ENCODE data around the gene KCNK5. TPM values are rescaled to one million over a fixed set of nuclear protein-coding genes. Genes with fewer than 3 reads are reported as not detected.
A peak's percentile ranks its signal among the peaks of the same experiment; 100 is the strongest.

Gene KCNK5
- total and polyA plus RNA-seq, 2 of the 8 experiments (the other 6 are each of a cell fraction or from before 2014, with no cell fraction given) = 20.9 to 44.3 TPM

- no peak overlapping the region for H2BK20ac ChIP-seq (ENCODE audit: low read length)
- H2AFZ ChIP-seq (ENCODE audit: low read length) = no peak overlapping the region
- H3K18ac ChIP-seq (ENCODE audit: extremely low read depth, low read length) = no peak overlapping the region
- no peaks in the 10 kb centered on the region for H3K27me3 ChIP-seq (replicated peaks in 1 of 4; ENCODE audit: control insufficient read depth in 3 of 4, extremely low read depth in 1 of 4, insufficient read depth in 3 of 4, low read length in 3 of 4)
- no peak overlapping the region for H3K4ac ChIP-seq (replicated peaks; ENCODE audit: insufficient read length, low read depth, low read length)
- H4K20me1 ChIP-seq (replicated peaks in 1 of 2; ENCODE audit: control insufficient read depth in 1 of 2, insufficient read depth in 2 of 2, low read length in 2 of 2) = peaks cover 21 to 61% of the 10 kb centered on the region in 2 experiments
- H3K36me3 ChIP-seq (ENCODE audit: control insufficient read depth in 2 of 4, insufficient read depth in 4 of 4, low read length in 3 of 4) = peaks cover 0 to 3% (median 2%) of the 10 kb centered on the region in 4 experiments; a peak in 1 of 8 replicates
- ChIA-PET POLR2A (ENCODE audit: partially characterized antibody) (interaction anchor here (1.1 to 3.0 kb wide), 2 partner anchors 17 to 31 kb away, joined by 3 to 13 read pairs; no protein-coding TSS in a partner anchor), CTCF (ENCODE audit: partially characterized antibody) (interaction anchor here (0.9 to 72.8 kb wide), 4 partner anchors 1 to 94 kb away, joined by 4 to 1738 read pairs (median 836); partner anchors contain the start of genes KCNK17 and KCNK5)
- H2BK15ac ChIP-seq (ENCODE audit: low read length) = no peak overlapping the region
- H3K56ac ChIP-seq (replicated peaks; ENCODE audit: insufficient read length, low read depth, low read length) = no peak overlapping the region
- H2AK5ac ChIP-seq (ENCODE audit: low read depth, low read length) = no peak overlapping the region
- H2BK5ac ChIP-seq (ENCODE audit: low read depth, low read length) = peak overlapping the region; percentile 8; the same call in 1 of the 2 replicates
- H3K23me2 ChIP-seq (ENCODE audit: low read depth, low read length) = no peaks in the 10 kb centered on the region
- H2BK12ac ChIP-seq (ENCODE audit: low read depth, low read length) = no peak overlapping the region
- H3K14ac ChIP-seq (ENCODE audit: insufficient read length) = no peak overlapping the region
- no peak overlapping the region for H4K8ac ChIP-seq (ENCODE audit: extremely low read depth, insufficient read depth, low read length)
- H3K4me2 ChIP-seq (ENCODE audit: insufficient read depth in 1 of 2, low read depth in 2 of 2, low read length in 2 of 2) = no peak overlapping the region
- no peak overlapping the region for H3K9ac ChIP-seq (replicated peaks in 1 of 4; ENCODE audit: extremely low read depth in 1 of 4, low read depth in 3 of 4, low read length in 3 of 4)
- no peak overlapping the region for H2BK120ac ChIP-seq (replicated peaks; ENCODE audit: low read depth, low read length)
- H4K91ac ChIP-seq (replicated peaks; ENCODE audit: insufficient read length, low read length) = no peak overlapping the region
- H3K79me1 ChIP-seq (ENCODE audit: low read depth, low read length) = peaks cover 42% of the 10 kb centered on the region
- peaks cover 9 to 94% of the 10 kb centered on the region in 2 experiments; a peak in 3 of 4 replicates for H3K79me2 ChIP-seq (ENCODE audit: control insufficient read depth in 1 of 2, insufficient read depth in 2 of 2, low read length in 2 of 2)
- no peak overlapping the region for H3K23ac ChIP-seq (ENCODE audit: insufficient read length)
- H3K27ac ChIP-seq (ENCODE audit: low read depth, low read length) = no peak overlapping the region
- H3K4me1 ChIP-seq (replicated peaks in 1 of 4; ENCODE audit: control insufficient read depth in 3 of 4, insufficient read depth in 4 of 4, low read length in 3 of 4) = peaks cover 25 to 49% (median 39%) of the 10 kb centered on the region in 4 experiments
- no peak overlapping the region for H3K4me3 ChIP-seq (ENCODE audit: extremely low read depth in 1 of 4, insufficient read depth in 2 of 4, low read depth in 3 of 4, low read length in 4 of 4)
- no peak overlapping the region for H4K5ac ChIP-seq (ENCODE audit: insufficient read length, low read depth, low read length)
- no peak for FAIRE-seq
- no peaks in the 10 kb centered on the region for H3K9me3 ChIP-seq (ENCODE audit: insufficient read depth in 2 of 2, low read depth in 1 of 2, low read length in 1 of 2)
- 94% methylated on average over 4 of the region's 4 CpGs; no CpG with 5 or more reads in 1 of the 2 experiments for WGBS, 2 experiments (ENCODE audit: extremely low coverage in 1 of 2, insufficient coverage in 1 of 2, insufficient read length in 1 of 2, insufficient replicate concordance in 2 of 2, low coverage in 1 of 2, low lambda C conversion rate in 2 of 2, missing lambda C conversion rate in 1 of 2)
- no peak for DNase-seq (ENCODE audit: low read depth in 1 of 2, low spot score in 2 of 2)
- TF ChIP-seq USF2 (IDR thresholded peaks at IDR 0.05; ENCODE audit: low read length) = no peak
- no peak for TF ChIP-seq KDM4A (IDR thresholded peaks at IDR 0.05; ENCODE audit: low read depth, low read length, severe bottlenecking)
- no peak for TF ChIP-seq SIX5 (IDR thresholded peaks at IDR 0.05; ENCODE audit: low read depth, low read length)
- no peak for TF ChIP-seq TEAD4 (IDR thresholded peaks at IDR 0.05; ENCODE audit: low read depth, low read length)
- no peak for TF ChIP-seq GABPA (IDR thresholded peaks at IDR 0.05; ENCODE audit: borderline replicate concordance, insufficient read depth, low read length)
- no peak for TF ChIP-seq CHD2 (IDR thresholded peaks at IDR 0.05; ENCODE audit: low read length)
- no peak for TF ChIP-seq POLR2AphosphoS5 (IDR thresholded peaks at IDR 0.05; ENCODE audit: low read depth, low read length)
Observed at GRCh38 chr6:39202166-39202565, 27.1 kb downstream of the KCNK5 start.
